ENCODE data around the gene CLIP4. TPM values are rescaled to one million over a fixed set of nuclear protein-coding genes. Genes with fewer than 3 reads are reported as not detected.

The CLIP4 gene
- total and polyA plus RNA-seq, 2 experiments from 2014 or later = 0.06 to 0.14 TPM

DNA sequence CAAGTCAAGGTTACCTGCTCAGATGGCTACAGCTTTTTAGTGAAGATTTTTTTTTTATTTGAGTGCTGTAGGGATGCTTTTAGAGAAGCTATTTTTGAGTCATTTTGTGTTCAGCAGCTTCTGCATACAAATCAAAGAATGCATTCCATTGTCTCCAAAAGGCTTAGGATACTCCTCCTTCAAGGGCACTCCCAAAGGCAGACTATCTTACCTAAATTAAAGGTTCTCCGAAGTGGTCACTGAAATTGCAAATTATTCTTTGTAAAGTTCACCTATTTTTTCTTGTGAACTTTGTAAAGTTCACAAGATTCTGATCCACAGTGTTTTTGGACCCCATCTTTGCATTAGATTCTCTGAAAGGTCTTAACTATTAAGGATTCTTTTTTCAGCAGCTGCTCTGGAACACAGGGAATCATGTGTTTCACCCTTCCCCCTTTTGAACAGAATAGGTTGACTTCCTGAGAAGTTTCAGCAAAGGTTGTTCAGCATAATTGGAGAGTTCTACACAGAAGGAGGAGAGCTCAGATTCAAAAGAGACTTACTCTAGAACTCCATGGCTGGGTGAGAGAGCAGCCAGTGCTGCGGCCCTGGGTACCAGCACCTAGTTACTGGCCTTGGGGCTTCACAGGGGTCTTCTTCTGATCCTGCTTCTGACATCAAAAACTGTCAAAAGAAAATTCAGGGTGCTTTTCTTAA, 14.5 kb downstream of the CLIP4 start:
- H3K27ac Mint-ChIP-seq = peak overlapping the region; percentile 75
- H3K36me3 Mint-ChIP-seq (ENCODE audit: low read depth) = no peaks in the 10 kb centered on the region
- DNase-seq (ENCODE audit: low spot score) (peak; percentile 13), ATAC-seq (peak; percentile 48)
- no peaks in the 10 kb centered on the region for H3K27me3 ChIP-seq (ENCODE audit: insufficient read depth)
- H3K4me3 Mint-ChIP-seq = no peak overlapping the region
- no peaks in the 10 kb centered on the region for H3K79me2 ChIP-seq (replicated peaks; ENCODE audit: insufficient read depth)
- peak overlapping the region; percentile 29; the same call in 1 of the 2 replicates for H3K4me2 ChIP-seq
- TF ChIP-seq, protein P1, sequence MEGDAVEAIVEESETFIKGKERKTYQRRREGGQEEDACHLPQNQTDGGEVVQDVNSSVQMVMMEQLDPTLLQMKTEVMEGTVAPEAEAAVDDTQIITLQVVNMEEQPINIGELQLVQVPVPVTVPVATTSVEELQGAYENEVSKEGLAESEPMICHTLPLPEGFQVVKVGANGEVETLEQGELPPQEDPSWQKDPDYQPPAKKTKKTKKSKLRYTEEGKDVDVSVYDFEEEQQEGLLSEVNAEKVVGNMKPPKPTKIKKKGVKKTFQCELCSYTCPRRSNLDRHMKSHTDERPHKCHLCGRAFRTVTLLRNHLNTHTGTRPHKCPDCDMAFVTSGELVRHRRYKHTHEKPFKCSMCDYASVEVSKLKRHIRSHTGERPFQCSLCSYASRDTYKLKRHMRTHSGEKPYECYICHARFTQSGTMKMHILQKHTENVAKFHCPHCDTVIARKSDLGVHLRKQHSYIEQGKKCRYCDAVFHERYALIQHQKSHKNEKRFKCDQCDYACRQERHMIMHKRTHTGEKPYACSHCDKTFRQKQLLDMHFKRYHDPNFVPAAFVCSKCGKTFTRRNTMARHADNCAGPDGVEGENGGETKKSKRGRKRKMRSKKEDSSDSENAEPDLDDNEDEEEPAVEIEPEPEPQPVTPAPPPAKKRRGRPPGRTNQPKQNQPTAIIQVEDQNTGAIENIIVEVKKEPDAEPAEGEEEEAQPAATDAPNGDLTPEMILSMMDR (conservative IDR thresholded peaks at IDR 0.05; ENCODE audit: low read depth in 2 of 2) = no peak
- TF ChIP-seq, protein P2, sequence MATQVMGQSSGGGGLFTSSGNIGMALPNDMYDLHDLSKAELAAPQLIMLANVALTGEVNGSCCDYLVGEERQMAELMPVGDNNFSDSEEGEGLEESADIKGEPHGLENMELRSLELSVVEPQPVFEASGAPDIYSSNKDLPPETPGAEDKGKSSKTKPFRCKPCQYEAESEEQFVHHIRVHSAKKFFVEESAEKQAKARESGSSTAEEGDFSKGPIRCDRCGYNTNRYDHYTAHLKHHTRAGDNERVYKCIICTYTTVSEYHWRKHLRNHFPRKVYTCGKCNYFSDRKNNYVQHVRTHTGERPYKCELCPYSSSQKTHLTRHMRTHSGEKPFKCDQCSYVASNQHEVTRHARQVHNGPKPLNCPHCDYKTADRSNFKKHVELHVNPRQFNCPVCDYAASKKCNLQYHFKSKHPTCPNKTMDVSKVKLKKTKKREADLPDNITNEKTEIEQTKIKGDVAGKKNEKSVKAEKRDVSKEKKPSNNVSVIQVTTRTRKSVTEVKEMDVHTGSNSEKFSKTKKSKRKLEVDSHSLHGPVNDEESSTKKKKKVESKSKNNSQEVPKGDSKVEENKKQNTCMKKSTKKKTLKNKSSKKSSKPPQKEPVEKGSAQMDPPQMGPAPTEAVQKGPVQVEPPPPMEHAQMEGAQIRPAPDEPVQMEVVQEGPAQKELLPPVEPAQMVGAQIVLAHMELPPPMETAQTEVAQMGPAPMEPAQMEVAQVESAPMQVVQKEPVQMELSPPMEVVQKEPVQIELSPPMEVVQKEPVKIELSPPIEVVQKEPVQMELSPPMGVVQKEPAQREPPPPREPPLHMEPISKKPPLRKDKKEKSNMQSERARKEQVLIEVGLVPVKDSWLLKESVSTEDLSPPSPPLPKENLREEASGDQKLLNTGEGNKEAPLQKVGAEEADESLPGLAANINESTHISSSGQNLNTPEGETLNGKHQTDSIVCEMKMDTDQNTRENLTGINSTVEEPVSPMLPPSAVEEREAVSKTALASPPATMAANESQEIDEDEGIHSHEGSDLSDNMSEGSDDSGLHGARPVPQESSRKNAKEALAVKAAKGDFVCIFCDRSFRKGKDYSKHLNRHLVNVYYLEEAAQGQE (IDR thresholded peaks at IDR 0.05; ENCODE audit: unreplicated experiment) = no peak
- H4K20me1 ChIP-seq (replicated peaks; ENCODE audit: insufficient read depth) = no peaks in the 10 kb centered on the region
- H3K9me2 ChIP-seq (ENCODE audit: insufficient read depth) = no peaks in the 10 kb centered on the region
- H3K27me3 Mint-ChIP-seq (ENCODE audit: insufficient read depth, low read depth, poor library complexity) = no peaks in the 10 kb centered on the region
- H3K36me3 ChIP-seq (ENCODE audit: insufficient read depth) = no peaks in the 10 kb centered on the region
- peaks cover 18% of the 10 kb centered on the region; the same call in 1 of the 2 replicates for H3K4me1 ChIP-seq (ENCODE audit: insufficient read depth)
- H3K9me3 Mint-ChIP-seq = no peaks in the 10 kb centered on the region
- no peak overlapping the region; the same call in 1 of the 2 replicates for H3K27ac ChIP-seq (ENCODE audit: low read depth)
- no peaks in the 10 kb centered on the region for H3F3A ChIP-seq (replicated peaks; ENCODE audit: low read depth)
- H3K4me1 Mint-ChIP-seq = peaks cover 20% of the 10 kb centered on the region; the same call in 2 of the 3 replicates
- no peak overlapping the region for H3K4me3 ChIP-seq
- H2AFZ ChIP-seq = peak overlapping the region; percentile 49; the same call in 1 of the 2 replicates

DNA sequence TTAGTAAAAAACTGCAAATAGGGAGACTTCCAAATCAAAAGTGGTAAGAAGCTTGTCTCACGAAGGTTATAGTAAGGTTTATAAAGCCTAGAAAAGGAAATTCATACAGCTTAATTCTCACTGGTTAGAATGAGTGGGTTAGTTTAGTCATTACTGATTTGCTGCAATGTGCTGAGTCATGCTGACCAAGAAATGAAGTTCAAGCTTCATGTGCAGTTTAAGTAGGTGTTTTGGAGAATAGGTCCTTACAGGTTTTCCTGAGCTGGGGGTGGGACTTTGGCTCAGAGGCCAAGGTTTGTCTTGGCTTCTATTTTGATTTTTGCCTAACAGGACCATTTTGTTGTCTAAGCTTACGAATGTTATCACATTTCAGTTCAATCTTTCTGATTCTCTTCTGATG, 15.1 kb downstream of the CLIP4 start:
- Mint-ChIP-seq H3K4me3 (no peak overlapping the region), H3K27ac (peak overlapping the region; percentile 70), H3K4me1 (peaks cover 20% of the 10 kb centered on the region; the same call in 2 of the 3 replicates), H3K36me3 (ENCODE audit: low read depth) (no peaks in the 10 kb centered on the region), H3K27me3 (ENCODE audit: insufficient read depth, low read depth, poor library complexity) (no peaks in the 10 kb centered on the region), H3K9me3 (no peaks in the 10 kb centered on the region)
- H3K27me3 ChIP-seq (ENCODE audit: insufficient read depth) = no peaks in the 10 kb centered on the region
- H3K9me2 ChIP-seq (ENCODE audit: insufficient read depth) = no peaks in the 10 kb centered on the region
- ATAC-seq (peak; percentile 23; the same call in 1 of the 3 replicates), DNase-seq (ENCODE audit: low spot score) (peak; percentile 17)
- H3K4me3 ChIP-seq = no peak overlapping the region
- H3K4me2 ChIP-seq = peak overlapping the region; percentile 40; the same call in 1 of the 2 replicates
- peaks cover 18% of the 10 kb centered on the region; the same call in 1 of the 2 replicates for H3K4me1 ChIP-seq (ENCODE audit: insufficient read depth)
- H2AFZ ChIP-seq = peak overlapping the region; percentile 64; the same call in 1 of the 2 replicates
- no peaks in the 10 kb centered on the region for H4K20me1 ChIP-seq (replicated peaks; ENCODE audit: insufficient read depth)
- no peaks in the 10 kb centered on the region for H3K36me3 ChIP-seq (ENCODE audit: insufficient read depth)
- no peaks in the 10 kb centered on the region for H3F3A ChIP-seq (replicated peaks; ENCODE audit: low read depth)
- H3K79me2 ChIP-seq (replicated peaks; ENCODE audit: insufficient read depth) = no peaks in the 10 kb centered on the region
- H3K27ac ChIP-seq (ENCODE audit: low read depth) = no peak overlapping the region; the same call in 1 of the 2 replicates
- TF ChIP-seq ZNF462 (CRISPR knock-in tag; IDR thresholded peaks at IDR 0.05) (no peak), NANOG (IDR thresholded peaks at IDR 0.05; ENCODE audit: borderline replicate concordance) (no peak)
